ENCODE data around the gene ARID3A.
"Not testable (repeated sequence)": the region's sequence is repeated elsewhere in the genome, so short reads cannot be mapped to it uniquely, and the experiment has no call there.

- TF ChIP-seq CTCF, POLR2A (IDR thresholded peaks at IDR 0.05): not testable (repeated sequence)
Measured at GRCh38 chr19:1025080-1025479, 99.2 kb downstream of the ARID3A start.
